H9 (cell line): ENCODE results near the gene CXCR3. TPM values are rescaled to one million over a fixed set of nuclear protein-coding genes. Genes with fewer than 3 reads are reported as not detected.

Experiments
- DNase-seq: peaks from one replicate; pipeline ENCODE4 v3.0.0-alpha.2; 2017
- H2AFZ ChIP-seq: one replicate; pipeline ENCODE4 v1.6.1; 2013; ENCODE audit warnings: mild to moderate bottlenecking, low read length, control low read depth, moderate library complexity
- H2AK5ac ChIP-seq: 2 replicates; pipeline ENCODE4 v1.6.1; 2013; ENCODE audit warnings: low read length, control low read depth, mixed read lengths; ENCODE audit not compliant: insufficient read length
- H2BK120ac ChIP-seq: one replicate; pipeline ENCODE4 v1.6.1; 2013; ENCODE audit warnings: low read depth, mild to moderate bottlenecking, low read length, control low read depth, inconsistent platforms; ENCODE audit not compliant: poor library complexity, severe bottlenecking
- H2BK12ac ChIP-seq: 2 replicates; pipeline ENCODE4 v1.6.1; 2013; ENCODE audit warnings: low read length, control low read depth, mixed read lengths, low read depth; ENCODE audit not compliant: insufficient read length
- H2BK15ac ChIP-seq: 2 replicates; pipeline ENCODE4 v1.6.1; 2013; ENCODE audit warnings: low read depth, low read length, control low read depth
- H2BK20ac ChIP-seq: one replicate; pipeline ENCODE4 v1.6.1; 2013; ENCODE audit warnings: low read depth, mild to moderate bottlenecking, low read length, control low read depth, inconsistent platforms; ENCODE audit not compliant: poor library complexity, severe bottlenecking
- H2BK5ac ChIP-seq: 2 replicates; pipeline ENCODE4 v1.6.1; 2013; ENCODE audit warnings: low read length, control low read depth, mixed read lengths; ENCODE audit not compliant: insufficient read length
- H3K14ac ChIP-seq: 2 replicates; pipeline ENCODE4 v1.6.1; 2013; ENCODE audit warnings: low read length, control low read depth; ENCODE audit not compliant: insufficient read depth
- H3K18ac ChIP-seq: 2 replicates; pipeline ENCODE4 v1.6.1; 2013; ENCODE audit warnings: low read depth, mild to moderate bottlenecking, mixed read lengths, low read length, control low read depth; ENCODE audit not compliant: insufficient read length
- H3K23ac ChIP-seq: 2 replicates; pipeline ENCODE4 v1.6.1; 2013; ENCODE audit warnings: low read length, control low read depth, mixed read lengths, low read depth; ENCODE audit not compliant: insufficient read length
- H3K23me2 ChIP-seq: 2 replicates; pipeline ENCODE4 v1.6.1; 2013; ENCODE audit warnings: low read depth, mild to moderate bottlenecking, mixed read lengths, low read length, control low read depth; ENCODE audit not compliant: insufficient read length, poor library complexity, severe bottlenecking
- H3K27ac ChIP-seq: 2 replicates; pipeline ENCODE4 v1.5.1; 2013; ENCODE audit warnings: low read length, control low read depth, mixed read lengths, low read depth; ENCODE audit not compliant: insufficient read length
- H3K27me3 ChIP-seq: 2 replicates; pipeline ENCODE4 v1.6.1; 2013; ENCODE audit warnings: low read length, control low read depth, inconsistent platforms; ENCODE audit not compliant: insufficient read depth
- H3K4ac ChIP-seq: 2 replicates; pipeline ENCODE4 v1.6.1; 2013; ENCODE audit warnings: low read depth, mild to moderate bottlenecking, control low read depth, inconsistent platforms, low read length, moderate library complexity
- H3K4me1 ChIP-seq: 2 replicates; pipeline ENCODE4 v1.6.1; 2013; ENCODE audit warnings: low read length, control low read depth, inconsistent platforms; ENCODE audit not compliant: insufficient read depth
- H3K4me2 ChIP-seq: 2 replicates; pipeline ENCODE4 v1.6.1; 2013; ENCODE audit warnings: low read length, control low read depth, mixed read lengths; ENCODE audit not compliant: insufficient read length, insufficient read depth
- H3K56ac ChIP-seq: 2 replicates; pipeline ENCODE4 v1.6.1; 2013; ENCODE audit warnings: low read depth, mild to moderate bottlenecking, mixed read lengths, low read length, control low read depth; ENCODE audit not compliant: insufficient read length
- H3K79me1 ChIP-seq: 2 replicates; pipeline ENCODE4 v1.6.1; 2013; ENCODE audit warnings: low read depth, mild to moderate bottlenecking, moderate library complexity, low read length, control low read depth, inconsistent platforms; ENCODE audit not compliant: insufficient read depth, poor library complexity, severe bottlenecking
- H3K79me2 ChIP-seq: 2 replicates; pipeline ENCODE4 v1.6.1; 2013; ENCODE audit warnings: low read length, control low read depth, inconsistent platforms; ENCODE audit not compliant: insufficient read depth
- H3K9ac ChIP-seq: 2 replicates; pipeline ENCODE4 v1.6.1; 2013; ENCODE audit warnings: low read length, control low read depth, mixed read lengths; ENCODE audit not compliant: insufficient read length; ENCODE audit errors: extremely low read depth
- H3K9me3 ChIP-seq: one replicate; pipeline ENCODE4 v1.6.1; 2013; ENCODE audit warnings: low read depth, low read length, inconsistent platforms; ENCODE audit not compliant: control insufficient read depth
- H3T11ph ChIP-seq: one replicate; pipeline ENCODE4 v1.6.1; 2013; ENCODE audit warnings: mild to moderate bottlenecking, low read length, control low read depth, inconsistent platforms
- H4K20me1 ChIP-seq: one replicate; pipeline ENCODE4 v1.6.1; 2013; ENCODE audit not compliant: control insufficient read depth, insufficient read length, insufficient read depth
- H4K5ac ChIP-seq: 2 replicates; pipeline ENCODE4 v1.6.1; 2013; ENCODE audit warnings: low read depth, mild to moderate bottlenecking, mixed read lengths, low read length, control low read depth; ENCODE audit not compliant: insufficient read length
- H4K8ac ChIP-seq: replicated peaks from 2 replicates; pipeline ENCODE4 v1.6.1; 2013; ENCODE audit warnings: low read length, control low read depth, mixed read lengths, low read depth; ENCODE audit not compliant: insufficient read length
- H4K91ac ChIP-seq: 2 replicates; pipeline ENCODE4 v1.6.1; 2013; ENCODE audit warnings: low read depth, mild to moderate bottlenecking, moderate library complexity, mixed read lengths, low read length, control low read depth; ENCODE audit not compliant: insufficient read length
- H3K27ac Mint-ChIP-seq, 3 experiments: 2 replicates in 2 of 3; 3 replicates in 1 of 3; pipeline ENCODE4 v1.8.0; 2020 to 2021; ENCODE audit warnings: mixed read lengths in 3 of 3, mild to moderate bottlenecking in 1 of 3, moderate library complexity in 1 of 3
- H3K27me3 Mint-ChIP-seq: 2 replicates; pipeline ENCODE4 v1.8.0; 2021; ENCODE audit warnings: low read depth, mild to moderate bottlenecking, moderate library complexity, mixed read lengths
- H3K36me3 Mint-ChIP-seq, 3 experiments: 2 replicates in 2 of 3; 3 replicates in 1 of 3; pipeline ENCODE4 v1.8.0; 2020 to 2021; ENCODE audit warnings: low read depth in 3 of 3, mixed read lengths in 3 of 3; ENCODE audit not compliant: insufficient read depth in 1 of 3
- H3K4me1 Mint-ChIP-seq, 2 experiments: 2 replicates each; pipeline ENCODE4 v1.8.0; 2020; ENCODE audit warnings: mixed read lengths in 2 of 2
- H3K4me3 Mint-ChIP-seq, 2 experiments: 2 replicates in 1 of 2; 3 replicates in 1 of 2; pipeline ENCODE4 v1.8.0; 2020 to 2021; ENCODE audit warnings: mild to moderate bottlenecking in 2 of 2, mixed read lengths in 2 of 2, moderate library complexity in 1 of 2
- H3K9me3 Mint-ChIP-seq, 2 experiments: 2 replicates in 1 of 2; 3 replicates in 1 of 2; pipeline ENCODE4 v1.8.0; 2020; ENCODE audit warnings: mild to moderate bottlenecking in 2 of 2, mixed read lengths in 2 of 2, moderate library complexity in 1 of 2
- WGBS: extraction: QIAGEN DNeasy Blood & Tissue Kit; methylation state at CpG from one replicate; pipeline ENCODE4 v1.1.7; 2013; ENCODE audit warnings: missing lambda C conversion rate, low lambda C conversion rate, mixed read lengths; ENCODE audit not compliant: insufficient read length; ENCODE audit errors: extremely low coverage; 5-methylcytosine and 5-hydroxymethylcytosine counted together
- total RNA-seq: library from RNA; stranded (reverse); gene quantifications from 2 replicates; pipeline ENCODE4 v1.2.1, GENCODE V29; 2021
- TF ChIP-seq, protein P1 (sequence below): fragments of 200-600 bp; sonication (generic); conservative IDR thresholded peaks from 3 replicates; pipeline ENCODE4 v1.8.0; 2021; ENCODE audit warnings: antibody characterized with exemption, mild to moderate bottlenecking

Gene CXCR3
- total RNA-seq, 1 experiment from 2014 or later, result not detected

DNA sequence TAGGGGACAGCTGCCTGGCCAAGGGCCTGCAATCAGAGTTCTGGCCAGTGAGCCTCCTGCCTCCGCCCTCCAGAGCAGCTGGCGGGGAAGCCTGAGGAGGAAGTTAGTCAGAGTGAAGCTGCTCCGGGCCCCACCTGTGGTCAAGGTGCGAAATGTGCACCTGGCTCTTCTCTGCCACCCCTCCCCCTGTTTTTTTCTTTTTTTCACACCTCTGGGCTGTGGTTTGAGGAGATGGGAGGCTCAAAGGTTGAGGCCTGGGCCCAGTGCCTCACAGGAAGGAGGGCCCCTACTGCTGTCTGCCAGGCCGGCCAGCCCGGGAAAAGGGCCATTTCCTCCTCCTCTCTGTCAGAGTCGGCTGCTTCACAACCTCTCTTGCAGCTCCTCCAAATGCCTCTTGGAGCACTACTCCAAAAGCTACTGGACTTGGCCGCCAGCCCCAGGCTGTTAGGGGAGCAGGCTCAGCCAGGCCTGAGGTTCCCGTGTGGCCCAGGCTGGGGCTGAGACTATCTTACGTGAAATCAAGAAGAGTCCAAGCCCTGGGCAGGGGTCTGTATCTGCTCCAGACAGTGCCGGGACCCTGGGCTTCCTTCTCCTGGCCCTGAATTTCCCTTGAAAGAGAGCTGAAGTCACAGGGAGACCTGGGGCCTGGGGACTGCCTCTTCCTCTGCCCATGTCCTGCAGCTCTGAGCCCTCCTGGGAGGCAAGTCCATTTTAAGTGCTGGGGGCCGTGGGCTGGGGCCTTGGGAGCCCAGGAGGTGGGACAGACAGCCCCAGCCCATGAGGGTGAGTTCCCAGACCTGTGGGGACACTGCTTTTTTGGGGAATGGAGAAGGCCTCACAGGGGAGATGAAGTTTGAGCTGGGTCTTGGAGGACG, 4.5 kb upstream of the CXCR3 start:
- H2AFZ ChIP-seq, result no peak overlapping the region
- Mint-ChIP-seq H3K27ac (no peak overlapping the region), H3K4me1 (peaks cover 2 to 10% of the 10 kb centered on the region in 2 experiments; a peak in 1 of 4 replicates), H3K4me3 (no peak overlapping the region), H3K9me3 (peaks cover 70 to 82% of the 10 kb centered on the region in 2 experiments), H3K36me3 (peaks cover 0 to 6% (median 2%) of the 10 kb centered on the region in 3 experiments; a peak in 4 of 7 replicates), H3K27me3 (no peaks in the 10 kb centered on the region)
- no peak overlapping the region for H4K5ac ChIP-seq
- no peak overlapping the region for H4K91ac ChIP-seq
- H3K9ac ChIP-seq, result no peak overlapping the region
- no peak overlapping the region for H3K56ac ChIP-seq
- peak; percentile 75 for DNase-seq
- H4K20me1 ChIP-seq, result no peaks in the 10 kb centered on the region
- no peak overlapping the region for H3K27ac ChIP-seq
- TF ChIP-seq, protein P1, sequence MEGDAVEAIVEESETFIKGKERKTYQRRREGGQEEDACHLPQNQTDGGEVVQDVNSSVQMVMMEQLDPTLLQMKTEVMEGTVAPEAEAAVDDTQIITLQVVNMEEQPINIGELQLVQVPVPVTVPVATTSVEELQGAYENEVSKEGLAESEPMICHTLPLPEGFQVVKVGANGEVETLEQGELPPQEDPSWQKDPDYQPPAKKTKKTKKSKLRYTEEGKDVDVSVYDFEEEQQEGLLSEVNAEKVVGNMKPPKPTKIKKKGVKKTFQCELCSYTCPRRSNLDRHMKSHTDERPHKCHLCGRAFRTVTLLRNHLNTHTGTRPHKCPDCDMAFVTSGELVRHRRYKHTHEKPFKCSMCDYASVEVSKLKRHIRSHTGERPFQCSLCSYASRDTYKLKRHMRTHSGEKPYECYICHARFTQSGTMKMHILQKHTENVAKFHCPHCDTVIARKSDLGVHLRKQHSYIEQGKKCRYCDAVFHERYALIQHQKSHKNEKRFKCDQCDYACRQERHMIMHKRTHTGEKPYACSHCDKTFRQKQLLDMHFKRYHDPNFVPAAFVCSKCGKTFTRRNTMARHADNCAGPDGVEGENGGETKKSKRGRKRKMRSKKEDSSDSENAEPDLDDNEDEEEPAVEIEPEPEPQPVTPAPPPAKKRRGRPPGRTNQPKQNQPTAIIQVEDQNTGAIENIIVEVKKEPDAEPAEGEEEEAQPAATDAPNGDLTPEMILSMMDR, result peak; percentile 32; the same call in 2 of the 3 replicates
- H3K9me3 ChIP-seq, result peaks cover 32% of the 10 kb centered on the region
- H2BK12ac ChIP-seq, result no peak overlapping the region
- no peak overlapping the region for H3K18ac ChIP-seq
- no peak overlapping the region for H3T11ph ChIP-seq
- no peaks in the 10 kb centered on the region for H3K79me2 ChIP-seq
- no peaks in the 10 kb centered on the region for H3K4me1 ChIP-seq
- H2BK120ac ChIP-seq, result no peak overlapping the region
- H2AK5ac ChIP-seq, result no peak overlapping the region
- no peak overlapping the region for H3K14ac ChIP-seq
- no peak overlapping the region for H3K23ac ChIP-seq
- no peak overlapping the region for H2BK20ac ChIP-seq
- no peak overlapping the region for H2BK15ac ChIP-seq
- H3K23me2 ChIP-seq, result no peaks in the 10 kb centered on the region
- WGBS, result no CpG with 5 or more reads among the region's 13 CpGs
- H3K4me2 ChIP-seq, result no peak overlapping the region
- no peaks in the 10 kb centered on the region for H3K79me1 ChIP-seq
- no peaks in the 10 kb centered on the region for H3K27me3 ChIP-seq
- H2BK5ac ChIP-seq, result no peak overlapping the region
- no peak overlapping the region for H3K4ac ChIP-seq
- H4K8ac ChIP-seq, result no peak overlapping the region
